Measurements from ENCODE around the gene ATOH1.

ATOH1 gene

GRCh38 chr4:93835929-93836328, 7.4 kb downstream of the ATOH1 start:
- no peak for DNase-seq

GRCh38 chr4:93839704-93840103, 11.2 kb downstream of the ATOH1 start:
- DNase-seq = no peak

GRCh38 chr4:93841803-93842345, 13.3 kb downstream of the ATOH1 start:
- no peak for DNase-seq

- DNase-seq = no peak
These were observed 14.2 kb downstream of the ATOH1 start for GRCh38 chr4:93842601-93843252.

- DNase-seq = no peak
These were observed 15.2 kb downstream of the ATOH1 start for GRCh38 chr4:93843772-93844171.

- no peak for DNase-seq
These were observed 24.1 kb downstream of the ATOH1 start for GRCh38 chr4:93852680-93853079.

DNA sequence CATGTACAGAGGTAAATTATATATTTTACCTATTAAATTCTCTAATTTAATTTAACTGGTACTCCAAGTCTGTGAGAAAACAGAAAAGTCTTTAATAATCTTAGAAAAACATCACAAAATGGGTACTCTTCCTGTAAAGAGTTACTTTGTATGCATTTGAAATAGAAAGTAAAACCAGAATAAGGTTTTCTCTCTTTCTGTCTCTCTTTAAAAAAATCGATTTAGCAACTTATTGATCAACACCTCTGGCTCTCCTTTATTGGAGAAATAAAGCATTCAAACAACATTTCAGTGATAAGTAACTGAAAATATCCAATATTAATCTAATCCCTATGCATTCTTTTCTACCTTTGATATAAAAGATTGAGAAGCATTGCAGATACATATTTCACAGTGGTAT, 27.4 kb downstream of the ATOH1 start:
- no peak for DNase-seq

DNA sequence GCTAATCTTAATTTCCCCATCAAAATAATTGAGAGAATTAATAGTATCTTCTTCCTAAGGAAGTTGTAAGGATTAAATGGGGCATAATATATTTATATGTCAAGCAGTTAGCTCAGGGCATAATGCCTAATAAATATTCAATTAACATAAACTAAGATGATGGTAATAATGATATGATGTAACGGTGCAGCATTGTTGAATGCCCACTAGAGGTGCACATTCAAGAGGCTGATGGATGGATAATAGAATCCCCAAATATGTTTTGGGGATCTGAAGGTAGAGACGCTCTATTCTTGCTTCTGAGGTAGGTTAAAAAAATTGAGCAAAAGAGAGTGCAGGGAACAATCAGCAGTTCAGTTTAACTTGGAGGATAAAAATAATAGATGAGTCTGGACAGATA, 37.1 kb downstream of the ATOH1 start:
- no peak for DNase-seq

- no peak for DNase-seq
These were observed 39.0 kb downstream of the ATOH1 start for GRCh38 chr4:93867416-93868001.

GRCh38 chr4:93870876-93871458, 42.4 kb downstream of the ATOH1 start:
- DNase-seq = no peak

GRCh38 chr4:93876754-93877153, 48.2 kb downstream of the ATOH1 start:
- no peak for DNase-seq

GRCh38 chr4:93878566-93878965, 50.0 kb downstream of the ATOH1 start:
- DNase-seq = no peak

GRCh38 chr4:93879919-93880318, 51.4 kb downstream of the ATOH1 start:
- no peak for DNase-seq

All from activated CD8-positive, alpha-beta memory T cell treated with anti-CD3 and anti-CD28 coated beads, Interleukin-2, amount 50 U/mL, for 4 hours (primary cell).